GM21737 (cell line): ENCODE data around the gene CYP3A7.
"Not testable (repeated sequence)": the region's sequence is repeated elsewhere in the genome, so short reads cannot be mapped to it uniquely, and the experiment has no call there.

ENCODE experiments used
- ATAC-seq: cut with Tn5 transposase; IDR thresholded peaks from one replicate; pipeline ENCODE4 v1.9.1; 2021; ENCODE audit warnings: mild to moderate bottlenecking, moderate library complexity; ENCODE audit not compliant: unreplicated experiment

CYP3A7 gene

DNA sequence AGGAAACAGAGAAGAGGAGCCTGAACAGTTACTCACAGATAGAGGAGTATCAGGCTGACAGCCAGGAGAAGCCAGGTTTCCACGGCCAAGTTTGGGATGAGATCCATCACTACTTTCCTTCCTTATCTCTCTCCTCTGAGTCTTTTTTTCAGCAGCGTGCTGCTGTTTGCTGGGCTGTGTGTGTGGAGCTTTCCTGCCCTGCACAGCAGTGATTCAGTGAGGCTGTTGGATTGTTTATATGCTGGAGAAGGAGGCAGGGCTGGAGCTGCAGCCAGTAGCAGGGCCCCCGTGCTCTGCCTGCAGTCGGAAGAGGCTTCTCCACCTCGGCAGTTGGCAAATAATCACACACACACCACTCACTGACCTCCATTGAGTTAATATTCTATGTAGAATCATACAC, at the start of gene CYP3A7:
Gene CYP3A7 (minus strand): TSS at position 210 of the 400 bp plus-strand sequence. CDS start 103 bp downstream, at position 107.
- no peak for ATAC-seq

DNA sequence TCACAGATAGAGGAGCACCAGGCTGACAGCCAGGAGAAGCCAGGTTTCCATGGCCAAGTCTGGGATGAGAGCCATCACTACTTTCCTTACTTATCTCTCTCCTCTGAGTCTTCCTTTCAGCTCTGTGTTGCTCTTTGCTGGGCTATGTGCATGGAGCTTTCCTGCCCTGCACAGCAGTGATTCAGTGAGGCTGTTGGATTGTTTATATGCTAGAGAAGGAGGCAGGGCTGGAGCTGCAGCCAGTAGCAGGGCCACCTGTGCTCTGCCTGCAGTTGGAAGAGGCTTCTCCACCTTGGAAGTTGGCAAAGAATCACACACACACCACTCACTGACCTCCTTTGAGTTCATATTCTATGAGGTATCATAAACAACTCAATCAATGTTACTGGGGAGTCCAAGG, 49.0 kb upstream of the CYP3A7 start, which contains the start of gene CYP3A4:
Gene CYP3A4 (minus strand): TSS at position 178 of the 400 bp plus-strand sequence. CDS start 103 bp downstream, at position 75.
- no peak for ATAC-seq

DNA sequence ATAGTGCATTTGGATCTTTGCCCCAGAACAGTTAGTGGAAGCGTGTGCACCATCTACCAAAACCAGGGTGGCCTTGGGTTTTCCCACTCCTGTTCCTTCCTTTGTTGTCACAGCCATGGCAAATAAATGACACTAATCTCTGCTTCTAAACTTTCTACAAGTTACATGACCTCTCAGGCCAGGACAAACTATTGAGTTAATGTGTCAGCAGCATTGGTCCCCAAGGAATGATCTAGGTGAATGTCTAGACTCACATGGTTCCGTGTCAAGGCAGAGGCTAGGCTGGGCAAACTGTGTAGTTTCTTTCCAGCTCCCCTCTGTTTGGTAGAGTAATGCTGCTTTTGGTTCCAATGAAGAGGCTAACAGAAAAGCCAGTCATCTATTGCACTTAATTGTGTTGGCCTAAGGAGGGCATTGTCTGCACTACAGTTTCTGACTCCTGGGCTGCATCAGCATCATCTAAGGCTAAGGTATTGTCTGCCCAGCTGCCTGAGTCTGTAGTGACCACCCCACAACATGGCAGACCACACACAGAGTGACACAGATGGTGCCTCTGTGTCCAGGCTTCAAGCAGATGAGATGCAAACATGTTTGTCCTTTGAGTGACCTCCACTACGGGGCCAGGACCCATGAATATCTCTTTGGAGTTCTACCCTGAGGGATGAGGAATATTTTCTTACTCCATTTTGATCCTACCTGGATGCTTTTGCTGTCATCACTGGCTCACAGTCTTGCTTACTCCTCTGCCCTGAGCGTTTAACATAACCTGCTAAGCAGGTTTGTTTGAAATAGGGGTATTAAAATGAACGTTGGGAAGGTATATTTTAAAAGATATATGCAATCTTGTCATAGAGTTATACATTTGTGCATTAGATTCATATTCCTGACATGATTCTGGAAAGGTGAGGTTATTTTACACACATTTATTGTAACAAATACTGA, 47.3 kb upstream of the CYP3A7 start:
- no peak for ATAC-seq

DNA sequence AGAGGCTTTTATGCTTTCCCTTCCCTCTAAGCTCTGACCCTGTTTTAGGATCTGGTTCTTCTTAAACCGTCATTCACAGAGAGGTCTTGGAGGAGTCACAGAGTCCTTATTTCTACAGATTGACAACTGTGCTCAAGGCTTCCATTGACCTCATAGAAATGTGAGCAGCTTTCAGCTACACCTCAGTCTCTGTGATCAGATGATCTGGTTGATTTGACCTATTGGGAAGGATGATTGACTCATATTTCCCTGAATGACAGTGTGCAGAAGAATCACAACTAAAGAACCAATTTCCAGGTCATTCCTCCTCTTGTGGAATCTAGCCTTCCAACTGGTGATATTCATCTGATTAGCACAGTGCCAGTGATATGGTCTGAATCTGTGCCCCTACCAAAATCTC, 45.6 kb upstream of the CYP3A7 start:
- no peak for ATAC-seq

DNA sequence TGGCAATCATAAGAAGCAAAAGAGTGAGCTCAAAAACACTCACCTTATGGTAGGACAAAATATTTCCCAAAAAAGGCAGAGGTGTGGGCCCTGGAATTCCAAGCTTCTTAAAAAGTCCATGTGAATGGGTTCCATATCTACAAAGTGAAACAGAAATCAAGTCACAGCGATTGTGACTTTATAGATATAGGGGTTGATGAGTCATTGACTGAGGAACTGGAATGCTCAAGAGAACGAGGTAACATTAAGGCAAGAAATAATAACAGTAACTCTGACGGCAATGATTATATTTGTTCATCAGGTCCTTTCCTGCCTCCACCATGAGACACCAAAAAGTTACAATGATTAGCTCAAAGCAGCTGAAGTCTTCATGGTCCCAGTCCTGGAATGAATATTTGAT, 45.0 kb upstream of the CYP3A7 start:
- ATAC-seq = no peak

DNA sequence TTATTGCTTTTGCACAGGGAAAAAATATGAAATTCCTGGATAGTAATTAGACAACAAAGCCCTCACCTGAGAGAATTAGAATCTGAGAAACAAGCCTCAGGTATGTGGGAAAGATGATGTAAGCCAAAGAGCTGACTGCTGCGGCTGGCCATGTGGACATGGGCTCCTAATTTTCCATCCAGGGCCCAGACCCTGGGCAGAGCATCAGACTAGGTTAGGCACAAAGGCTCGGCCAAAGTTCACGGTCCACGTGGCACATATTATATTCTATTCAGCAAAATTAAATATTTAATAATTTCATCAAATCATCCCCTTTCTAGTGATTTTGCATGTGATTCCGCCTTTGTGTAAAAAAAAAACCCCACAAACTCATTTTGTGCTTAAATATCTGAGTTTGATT, 43.9 kb upstream of the CYP3A7 start:
- no peak for ATAC-seq

DNA sequence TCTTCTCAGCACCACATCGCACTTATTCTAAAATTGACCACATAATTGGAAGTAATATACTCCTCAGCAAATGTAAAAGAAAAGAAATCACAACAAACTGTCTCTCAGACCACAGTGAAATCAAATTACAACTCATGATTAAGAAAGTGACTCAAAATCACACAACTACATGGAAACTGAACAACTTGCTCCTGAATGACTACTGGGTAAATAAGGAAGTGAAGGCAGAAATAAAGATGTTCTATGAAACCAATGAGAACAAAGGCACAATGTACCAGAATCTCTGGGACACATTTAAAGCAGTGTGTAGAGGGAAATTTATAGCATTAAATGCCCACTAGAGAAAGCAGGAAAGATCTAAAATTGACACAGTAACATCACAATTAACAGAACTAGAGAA, 38.4 kb upstream of the CYP3A7 start:
- ATAC-seq = not testable (repeated sequence)

DNA sequence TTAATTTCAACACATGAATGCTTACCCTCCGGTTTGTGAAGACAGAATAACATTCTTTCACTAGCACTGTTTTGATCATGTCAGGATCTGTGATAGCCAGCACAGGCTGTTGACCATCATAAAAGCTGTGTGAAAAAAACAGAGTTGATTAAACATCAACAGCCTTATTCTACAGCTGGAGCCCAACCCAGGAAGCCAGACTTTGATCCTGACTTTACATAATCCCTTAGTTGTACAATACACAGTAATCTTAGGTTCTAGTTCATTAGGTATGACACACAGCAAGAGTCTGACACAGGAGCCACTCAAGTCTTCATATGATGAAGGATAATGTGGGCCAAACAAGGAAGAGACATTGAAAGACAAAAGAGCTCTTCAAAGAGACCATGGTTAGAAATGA, 37.6 kb upstream of the CYP3A7 start:
- ATAC-seq = no peak

DNA sequence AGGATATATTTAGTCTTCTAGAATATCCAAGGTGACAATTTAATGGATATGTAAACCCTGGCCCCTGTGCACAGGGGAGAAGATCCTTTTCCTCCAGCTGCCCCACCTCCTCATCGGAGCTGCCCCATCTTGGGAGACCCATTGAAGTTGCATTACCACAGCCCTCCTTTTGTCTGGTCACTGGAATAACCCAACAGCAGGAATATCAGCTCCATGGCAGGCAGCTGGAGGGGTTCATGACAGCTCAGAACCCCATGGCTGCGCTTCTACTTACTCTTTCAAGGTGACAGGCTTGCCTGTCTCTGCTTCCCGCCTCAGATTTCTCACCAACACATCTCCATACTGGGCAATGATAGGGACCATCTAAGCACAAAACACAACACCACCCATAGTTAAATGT, 34.5 kb upstream of the CYP3A7 start:
- not testable (repeated sequence) for ATAC-seq

DNA sequence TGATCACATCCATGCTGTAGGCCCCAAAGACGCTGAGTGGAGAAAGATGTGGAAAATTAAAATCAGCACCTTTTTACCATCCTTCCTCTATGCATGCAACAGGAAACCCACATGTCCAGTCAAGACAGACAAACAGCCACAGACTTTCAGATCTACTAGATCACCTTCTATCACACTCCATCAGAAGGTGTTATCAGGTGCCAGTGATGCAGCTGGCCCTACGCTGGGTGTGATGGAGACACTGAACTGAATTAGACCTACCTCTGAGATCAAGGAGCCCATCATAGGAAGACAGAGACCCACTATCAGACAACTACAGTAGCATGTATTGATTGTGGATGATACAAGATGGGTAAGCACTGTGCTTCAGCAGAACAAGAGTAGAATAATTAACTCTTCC, 33.5 kb upstream of the CYP3A7 start:
- ATAC-seq = no peak

DNA sequence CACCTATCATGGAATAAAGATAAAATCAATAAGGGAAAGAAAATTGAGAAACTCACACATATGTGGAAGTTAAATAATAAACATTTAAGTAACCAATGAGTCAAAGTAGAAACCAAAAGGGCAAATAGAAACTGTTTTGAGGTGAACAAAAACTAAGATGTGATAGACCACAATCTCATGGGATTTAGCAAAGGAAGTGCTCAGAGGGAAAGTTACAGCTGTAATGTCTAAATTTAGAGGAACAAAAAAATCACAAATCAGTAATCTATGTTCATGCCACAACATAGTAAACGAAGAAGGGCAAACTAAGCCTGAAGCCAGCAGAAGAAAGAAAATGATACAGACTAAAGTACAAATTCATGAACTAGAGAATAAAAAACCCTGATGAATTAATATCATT, 32.7 kb upstream of the CYP3A7 start:
- ATAC-seq = peak; percentile 74

DNA sequence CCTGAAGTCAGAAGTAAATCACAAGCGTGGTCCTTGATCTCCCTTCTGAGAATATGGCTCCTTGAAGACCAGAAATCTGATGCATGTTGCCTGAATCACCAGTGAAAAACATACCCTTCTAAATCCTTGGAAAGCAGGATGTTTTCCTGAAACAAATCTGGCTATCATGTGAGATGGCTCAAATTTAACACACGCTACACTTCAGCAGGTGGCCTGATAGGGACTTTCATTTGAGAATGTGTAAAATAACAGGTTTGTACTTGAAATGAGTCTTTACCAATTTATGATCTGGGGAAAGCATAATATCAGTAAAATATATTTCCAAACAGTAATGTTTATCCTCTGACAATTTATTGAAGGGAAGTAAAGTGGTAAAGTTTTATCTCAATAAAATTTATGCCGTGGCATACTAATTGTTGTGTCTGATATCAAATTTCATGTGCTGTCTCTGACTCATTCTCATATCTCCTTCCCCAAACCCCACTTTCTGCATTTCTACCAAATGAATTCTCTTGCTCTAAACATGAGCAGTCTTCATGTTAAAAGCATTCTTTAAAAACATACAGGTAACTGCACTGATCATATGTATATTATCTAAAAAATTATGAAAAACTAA, 31.6 kb upstream of the CYP3A7 start:
- ATAC-seq = no peak

DNA sequence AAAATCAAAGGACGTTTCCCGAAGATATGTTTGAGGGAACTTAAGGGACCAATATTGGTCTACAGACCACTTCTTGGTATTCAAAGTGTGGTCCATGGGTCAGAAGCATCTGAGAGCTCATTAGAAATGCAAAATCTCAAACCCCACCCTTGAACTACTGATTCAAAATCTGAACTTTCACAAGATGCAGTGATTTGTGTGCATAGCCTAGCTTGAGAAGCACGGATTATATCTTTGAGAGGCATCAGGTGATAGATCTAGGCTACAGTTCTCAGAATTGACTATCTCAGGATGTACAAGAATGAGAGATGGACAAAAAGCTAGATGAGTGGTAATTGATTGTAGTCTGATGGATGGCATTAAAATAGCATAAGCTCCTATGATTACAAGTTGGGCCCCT, 29.5 kb upstream of the CYP3A7 start:
- ATAC-seq = no peak

DNA sequence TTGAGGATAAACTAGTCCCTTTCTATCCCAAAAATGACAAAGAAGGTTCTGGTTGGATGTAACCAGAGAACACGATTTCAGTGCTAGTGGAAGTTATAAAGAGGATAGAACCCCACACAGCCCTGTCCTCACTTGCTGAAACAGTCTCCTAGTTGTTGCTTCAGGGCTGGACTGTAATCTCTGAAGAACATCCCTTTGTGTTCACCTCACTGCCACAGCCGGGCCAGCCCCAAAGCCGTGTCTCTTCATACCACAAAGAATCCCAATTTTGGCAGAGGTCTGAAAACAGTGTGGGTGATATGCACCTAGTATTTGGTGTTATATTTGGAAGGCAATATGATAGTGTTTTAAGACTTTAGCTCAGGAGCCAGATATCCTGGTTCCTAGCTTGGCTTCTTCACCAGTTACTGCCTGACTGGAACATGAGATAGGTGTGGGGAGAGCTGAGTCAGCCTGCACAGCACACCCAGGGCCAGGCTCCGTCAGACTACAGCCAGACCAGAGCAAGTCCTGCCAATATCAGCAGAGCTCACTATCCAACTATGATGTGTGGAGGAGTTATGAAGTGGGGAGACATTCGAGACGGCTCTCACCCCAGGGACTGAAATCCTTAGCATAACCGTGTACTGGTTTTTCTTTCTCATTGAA, 27.8 kb upstream of the CYP3A7 start:
- no peak for ATAC-seq

DNA sequence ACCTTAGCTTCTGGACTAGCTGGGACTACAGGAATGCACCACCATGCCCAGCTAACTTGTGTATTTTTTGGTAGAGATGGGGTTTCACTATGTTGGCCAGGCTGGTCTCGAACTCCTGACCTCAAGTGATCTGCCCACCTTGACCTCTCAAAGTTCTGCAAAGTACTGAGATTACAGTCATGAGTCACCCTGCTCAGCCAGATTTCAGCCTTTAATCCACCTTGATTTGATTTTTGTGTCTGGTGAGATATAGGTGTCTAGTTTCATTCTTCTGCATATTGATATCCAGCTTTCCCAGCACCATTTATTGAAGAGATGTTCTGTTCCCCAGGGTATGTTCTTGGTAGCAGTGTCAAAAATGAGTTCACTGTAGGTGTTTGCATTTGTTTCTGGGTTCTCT, 20.1 kb upstream of the CYP3A7 start:
- no peak for ATAC-seq

DNA sequence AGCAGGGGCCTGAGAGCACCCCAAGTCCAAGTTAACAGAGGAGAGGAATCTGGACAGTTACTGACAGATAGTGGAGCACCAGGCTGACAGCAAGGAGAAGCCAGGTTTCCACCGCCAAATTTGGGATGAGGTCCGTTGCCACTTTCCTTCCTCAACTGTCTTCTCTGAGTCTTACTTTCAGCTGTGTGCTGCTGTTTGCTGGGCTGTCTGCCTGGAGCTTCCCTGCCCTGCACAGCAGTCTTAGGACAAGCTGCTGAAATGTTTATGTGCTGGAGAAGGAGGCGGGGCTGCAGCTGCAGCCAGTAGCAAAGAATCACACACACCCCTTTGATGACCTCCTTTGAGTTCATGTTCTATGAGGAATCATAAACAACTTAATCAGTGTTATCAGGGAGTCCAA, 17.4 kb upstream of the CYP3A7 start:
- ATAC-seq = no peak

DNA sequence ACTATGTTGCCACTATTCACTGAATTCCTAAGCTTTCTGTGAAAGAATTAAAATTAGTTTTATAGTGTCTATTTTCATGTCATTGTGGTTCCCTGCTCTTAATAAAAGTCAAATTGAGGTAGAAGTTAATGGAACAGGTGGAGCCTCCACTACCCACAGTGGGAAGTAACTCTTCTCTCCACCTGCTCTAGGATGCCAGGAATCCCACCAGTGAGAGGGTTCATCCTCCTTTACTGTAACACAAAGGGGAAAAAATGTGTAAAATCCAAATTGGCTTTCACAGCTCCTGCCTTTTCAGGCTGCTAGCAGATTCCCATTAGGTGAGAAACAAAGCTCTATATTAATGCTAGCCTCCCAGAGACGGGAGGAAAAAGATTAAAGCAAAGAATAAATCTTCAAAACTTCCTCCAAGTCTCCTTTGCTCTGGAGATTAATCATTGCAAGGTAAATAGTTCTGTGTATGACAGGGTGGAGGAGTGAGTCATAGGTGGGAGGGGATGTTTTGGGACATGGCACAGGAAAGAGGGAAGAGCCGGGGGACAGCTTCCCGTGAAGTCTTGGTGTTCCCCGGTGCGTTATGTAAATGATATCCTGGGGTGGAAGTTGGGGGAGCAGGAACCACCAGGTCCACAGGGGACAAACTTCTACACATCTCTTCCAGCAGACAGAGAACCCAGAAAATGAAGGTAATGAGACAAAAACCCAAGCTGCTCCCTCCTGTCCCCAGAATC, 16.5 kb upstream of the CYP3A7 start:
- ATAC-seq = not testable (repeated sequence)

DNA sequence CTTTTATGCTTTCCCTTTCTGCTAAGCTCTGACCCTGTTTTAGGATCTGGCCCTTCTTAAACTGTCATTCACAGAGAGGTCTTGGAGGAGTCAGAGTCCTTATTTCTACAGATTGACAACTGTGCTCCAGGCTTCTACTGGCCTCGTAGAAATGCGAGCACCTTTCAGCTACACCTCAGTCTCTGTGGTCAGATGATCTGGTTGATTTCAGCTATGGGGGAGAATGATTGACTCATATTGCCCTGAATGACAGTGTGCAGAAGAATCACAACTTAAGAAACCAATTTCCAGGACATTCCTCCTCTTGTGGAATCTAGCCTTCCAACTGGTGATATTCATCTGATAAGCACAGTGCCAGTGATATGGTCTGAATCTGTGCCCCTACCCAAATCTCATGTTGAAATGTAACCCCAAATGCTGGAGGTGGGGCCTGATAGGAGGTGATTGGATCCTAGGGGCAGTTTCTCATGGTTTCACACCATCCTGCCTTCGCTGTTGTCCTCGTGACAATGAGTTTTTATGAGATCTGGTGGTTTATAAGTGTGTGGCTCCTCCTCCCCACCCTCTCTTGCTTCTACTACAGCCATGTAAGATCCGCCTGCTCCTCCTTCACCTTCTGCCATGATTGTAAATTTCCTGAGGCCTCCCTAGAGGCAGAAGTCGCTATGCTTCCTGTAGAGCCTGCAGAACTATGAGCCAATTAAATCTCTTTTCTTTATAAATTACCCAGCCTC, 14.0 kb upstream of the CYP3A7 start:
- ATAC-seq = no peak

DNA sequence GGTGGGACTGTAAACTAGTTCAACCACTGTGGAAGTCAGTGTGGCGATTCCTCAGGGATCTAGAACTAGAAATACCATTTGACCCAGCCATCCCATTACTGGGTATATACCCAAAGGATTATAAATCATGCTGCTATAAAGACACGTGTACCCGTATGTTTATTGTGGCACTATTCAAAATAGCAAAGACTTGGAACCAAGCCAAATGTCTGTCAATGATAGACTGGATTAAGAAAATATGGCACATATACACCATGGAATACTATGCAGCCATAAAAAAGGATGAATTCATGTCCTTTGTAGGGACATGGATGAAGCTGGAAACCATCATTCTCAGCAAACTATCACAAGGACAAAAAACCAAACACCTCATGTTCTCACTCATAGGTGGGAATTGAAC, 11.9 kb upstream of the CYP3A7 start:
- ATAC-seq = not testable (repeated sequence)

DNA sequence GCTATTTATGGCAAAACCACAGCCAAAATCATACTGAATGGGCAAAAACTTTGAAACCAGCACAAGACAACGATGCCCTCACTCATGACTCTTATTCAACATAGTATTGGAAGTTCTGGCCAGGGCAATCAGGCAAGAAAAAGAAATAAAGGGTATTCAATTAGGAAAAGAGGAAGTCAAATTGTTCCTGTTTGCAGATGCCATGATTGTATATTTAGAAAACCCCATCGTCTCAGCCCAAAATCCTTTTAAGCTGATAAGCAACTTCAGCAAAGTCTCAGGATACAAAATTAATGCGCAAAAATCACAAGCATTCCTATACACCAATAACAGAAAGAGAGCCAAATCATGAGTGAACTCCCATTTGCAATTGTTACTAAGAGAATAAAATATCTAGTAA, 10.4 kb upstream of the CYP3A7 start:
- ATAC-seq = not testable (repeated sequence)
